ENCODE measurements around the gene THSD4. TPM values are rescaled to one million over a fixed set of nuclear protein-coding genes. Genes with fewer than 3 reads are reported as not detected.

Gene THSD4
- total and polyA plus RNA-seq, 2 of the 8 experiments (the other 6 are each of a cell fraction or from before 2014, with no cell fraction given) = 2.5 to 6.2 TPM

GRCh38 chr15:71709808-71710418 is 594.6 kb downstream of the THSD4 start:
- no peaks in the 10 kb centered on the region for H4K20me1 ChIP-seq (replicated peaks in 1 of 2; ENCODE audit: control insufficient read depth in 1 of 2, insufficient read depth in 2 of 2, low read length in 2 of 2)
- H3K14ac ChIP-seq (ENCODE audit: insufficient read length) = no peak overlapping the region
- H2BK120ac ChIP-seq (replicated peaks; ENCODE audit: low read depth, low read length) = no peak overlapping the region
- no peak overlapping the region for H3K56ac ChIP-seq (replicated peaks; ENCODE audit: insufficient read length, low read depth, low read length)
- H3K23me2 ChIP-seq (ENCODE audit: low read depth, low read length) = 0 out of 2 replicates have a peak, but pooled peaks cover 2% of the 10 kb centered on the region
- H3K27ac ChIP-seq (ENCODE audit: low read depth, low read length) = no peak overlapping the region
- H3K36me3 ChIP-seq (ENCODE audit: control insufficient read depth in 2 of 4, insufficient read depth in 4 of 4, low read length in 3 of 4) = no peaks in the 10 kb centered on the region
- H3K79me2 ChIP-seq (ENCODE audit: control insufficient read depth in 1 of 2, insufficient read depth in 2 of 2, low read length in 2 of 2) = no peaks in the 10 kb centered on the region
- 92% methylated on average over 3 of the region's 3 CpGs; no CpG with 5 or more reads in 1 of the 2 experiments for WGBS, 2 experiments (ENCODE audit: extremely low coverage in 1 of 2, insufficient coverage in 1 of 2, insufficient read length in 1 of 2, insufficient replicate concordance in 2 of 2, low coverage in 1 of 2, low lambda C conversion rate in 2 of 2, missing lambda C conversion rate in 1 of 2)
- no peak overlapping the region for H3K4me3 ChIP-seq (ENCODE audit: extremely low read depth in 1 of 4, insufficient read depth in 2 of 4, low read depth in 3 of 4, low read length in 4 of 4)
- H4K5ac ChIP-seq (ENCODE audit: insufficient read length, low read depth, low read length) = no peak overlapping the region
- H3K4me2 ChIP-seq (ENCODE audit: insufficient read depth in 1 of 2, low read depth in 2 of 2, low read length in 2 of 2) = no peak overlapping the region
- FAIRE-seq (no peak), DNase-seq (ENCODE audit: low read depth in 1 of 2, low spot score in 2 of 2) (no peak)
- no peak overlapping the region for H2BK12ac ChIP-seq (ENCODE audit: low read depth, low read length)
- no peak overlapping the region for H2AFZ ChIP-seq (ENCODE audit: low read length)
- H3K27me3 ChIP-seq (replicated peaks in 1 of 4; ENCODE audit: control insufficient read depth in 3 of 4, extremely low read depth in 1 of 4, insufficient read depth in 3 of 4, low read length in 3 of 4) = no peaks in the 10 kb centered on the region
- no peak overlapping the region for H3K18ac ChIP-seq (ENCODE audit: extremely low read depth, low read length)
- H3K23ac ChIP-seq (ENCODE audit: insufficient read length) = no peak overlapping the region
- H3K4ac ChIP-seq (replicated peaks; ENCODE audit: insufficient read length, low read depth, low read length) = no peak overlapping the region
- no peaks in the 10 kb centered on the region; a peak in 3 of 7 replicates for H3K4me1 ChIP-seq (replicated peaks in 1 of 4; ENCODE audit: control insufficient read depth in 3 of 4, insufficient read depth in 4 of 4, low read length in 3 of 4)
- ChIA-PET POLR2A (ENCODE audit: partially characterized antibody) (no interaction called here), CTCF (ENCODE audit: partially characterized antibody) (interaction anchor here (0.6 to 1.5 kb wide), 3 partner anchors 11 to 134 kb away, joined by 3 to 7 read pairs (median 3); no protein-coding TSS in a partner anchor)
- H2AK5ac ChIP-seq (ENCODE audit: low read depth, low read length) = no peak overlapping the region
- no peaks in the 10 kb centered on the region for H3K79me1 ChIP-seq (ENCODE audit: low read depth, low read length)
- H4K8ac ChIP-seq (ENCODE audit: extremely low read depth, insufficient read depth, low read length) = no peak overlapping the region; the same call in 1 of the 2 replicates
- H2BK5ac ChIP-seq (ENCODE audit: low read depth, low read length) = no peak overlapping the region
- no peak overlapping the region for H3K9ac ChIP-seq (replicated peaks in 1 of 4; ENCODE audit: extremely low read depth in 1 of 4, low read depth in 3 of 4, low read length in 3 of 4)
- no peak overlapping the region for H2BK20ac ChIP-seq (ENCODE audit: low read length)
- no peak overlapping the region for H4K91ac ChIP-seq (replicated peaks; ENCODE audit: insufficient read length, low read length)
- no peak overlapping the region for H2BK15ac ChIP-seq (ENCODE audit: low read length)
- no peaks in the 10 kb centered on the region for H3K9me3 ChIP-seq (ENCODE audit: insufficient read depth in 2 of 2, low read depth in 1 of 2, low read length in 1 of 2)
- TF ChIP-seq SP1 (IDR thresholded peaks at IDR 0.05; ENCODE audit: low read depth, low read length) (no peak), KDM5A (IDR thresholded peaks at IDR 0.05; ENCODE audit: low read length) (no peak), RNF2 (IDR thresholded peaks at IDR 0.05; ENCODE audit: borderline replicate concordance, low read depth, low read length, missing control alignments, poor library complexity, severe bottlenecking) (no peak), MAFK (IDR thresholded peaks at IDR 0.05; ENCODE audit: low read depth, low read length) (no peak), USF2 (IDR thresholded peaks at IDR 0.05; ENCODE audit: low read length) (no peak), SAP30 (IDR thresholded peaks at IDR 0.05; ENCODE audit: insufficient read depth, insufficient replicate concordance, low read length) (no peak), SIX5 (IDR thresholded peaks at IDR 0.05; ENCODE audit: low read depth, low read length) (no peak), JUND (IDR thresholded peaks at IDR 0.05; ENCODE audit: low read length) (no peak), TAF1 (IDR thresholded peaks at IDR 0.05; ENCODE audit: low read depth, low read length) (no peak), TEAD4 (IDR thresholded peaks at IDR 0.05; ENCODE audit: low read depth, low read length) (no peak), RBBP5 (IDR thresholded peaks at IDR 0.05; ENCODE audit: borderline replicate concordance, low read depth, low read length) (no peak)

All from H1 (cell line).